GM23248 (cell line): ENCODE data around the gene TENT4A. TPM values are rescaled to one million over a fixed set of nuclear protein-coding genes. Genes with fewer than 3 reads are reported as not detected.

Experiments
- DNase-seq: peaks from one replicate; pipeline ENCODE4 v3.0.0-alpha.2; 2015
- H2AFZ ChIP-seq: fragments of 200-600 bp; sonication (generic); 2 replicates; pipeline ENCODE4 v1.6.1; 2016; ENCODE audit warnings: antibody characterized with exemption
- H3F3A ChIP-seq: fragments of 200-600 bp; sonication (generic); 2 replicates; pipeline ENCODE4 v1.6.1; 2016; ENCODE audit warnings: mild to moderate bottlenecking, antibody characterized with exemption, mixed run types; ENCODE audit not compliant: insufficient read depth
- H3K27ac ChIP-seq: fragments of 200-600 bp; sonication (generic); 2 replicates; pipeline ENCODE4 v1.5.1; 2016; ENCODE audit warnings: mild to moderate bottlenecking
- H3K27me3 ChIP-seq: fragments of 200-600 bp; sonication (generic); replicated peaks from 2 replicates; pipeline ENCODE4 v1.6.1; 2016; ENCODE audit warnings: mild to moderate bottlenecking; ENCODE audit not compliant: insufficient read depth
- H3K36me3 ChIP-seq: fragments of 200-600 bp; sonication (generic); 2 replicates; pipeline ENCODE4 v1.6.1; 2016; ENCODE audit warnings: low read depth, mild to moderate bottlenecking
- H3K4me1 ChIP-seq: fragments of 200-600 bp; sonication (generic); 2 replicates; pipeline ENCODE4 v1.6.1; 2016; ENCODE audit warnings: mild to moderate bottlenecking; ENCODE audit not compliant: insufficient read depth
- H3K4me2 ChIP-seq: fragments of 200-600 bp; sonication (generic); one replicate; pipeline ENCODE4 v1.6.1; 2016; ENCODE audit warnings: mild to moderate bottlenecking; ENCODE audit not compliant: unreplicated experiment
- H3K4me3 ChIP-seq: fragments of 200-600 bp; sonication (generic); 2 replicates; pipeline ENCODE4 v1.5.1; 2016; ENCODE audit warnings: mild to moderate bottlenecking
- H3K79me2 ChIP-seq: fragments of 200-600 bp; sonication (generic); 2 replicates; pipeline ENCODE4 v1.6.1; 2016; ENCODE audit warnings: mild to moderate bottlenecking; ENCODE audit not compliant: insufficient read depth
- H3K9ac ChIP-seq: fragments of 200-600 bp; sonication (generic); 2 replicates; pipeline ENCODE4 v1.6.1; 2016; ENCODE audit warnings: mild to moderate bottlenecking
- H3K9me2 ChIP-seq: fragments of 200-600 bp; sonication (generic); 2 replicates; pipeline ENCODE4 v1.6.1; 2016; ENCODE audit warnings: mixed run types, mild to moderate bottlenecking, moderate library complexity; ENCODE audit not compliant: insufficient read depth
- H3K9me3 ChIP-seq: fragments of 200-600 bp; sonication (generic); one replicate; pipeline ENCODE4 v1.6.1; 2017; ENCODE audit warnings: low read depth
- H4K20me1 ChIP-seq: fragments of 200-600 bp; sonication (generic); 2 replicates; pipeline ENCODE4 v1.6.0; 2016; ENCODE audit not compliant: insufficient read depth
- EZH2 ChIP-seq: fragments of 200-600 bp; sonication (generic); IDR thresholded peaks from 2 replicates; pipeline ENCODE4 v1.6.1; 2018; ENCODE audit warnings: antibody characterized with exemption, mild to moderate bottlenecking; ENCODE audit not compliant: insufficient read depth, poor library complexity, severe bottlenecking
- EZH2phosphoT487 ChIP-seq: fragments of 200-600 bp; sonication (generic); IDR thresholded peaks from 2 replicates; pipeline ENCODE4 v1.6.1; 2018; ENCODE audit warnings: antibody characterized with exemption, moderate library complexity, mild to moderate bottlenecking, low read depth; ENCODE audit not compliant: insufficient read depth
- WGBS, 2 experiments: methylation state at CpG; one replicate each; pipeline ENCODE4 v1.1.6; 2015 to 2017; ENCODE audit warnings: low lambda C conversion rate in 2 of 2, low coverage in 1 of 2; ENCODE audit errors: missing lambda C conversion rate in 2 of 2; 5-methylcytosine and 5-hydroxymethylcytosine counted together
- in situ Hi-C: fragments of 300-500 bp; cut with MboI; formaldehyde crosslinking; loops from 2 replicates; pipeline ENCODE4 v1.15.0; 2020
- polyA plus RNA-seq: library from polyadenylated mRNA; unstranded; fragments of >200 nt; fragmentation: Nextera tagmentation; extraction: Ambion mirVana; gene quantifications from 2 replicates; pipeline ENCODE4 v1.2.1, GENCODE V29; 2016
- total RNA-seq: library from RNA; depleted of rRNA; stranded (reverse); fragments of >200 nt; shearing (Covaris generic); gene quantifications from 2 replicates; pipeline ENCODE4 v1.2.3, GENCODE V29; 2014

The TENT4A gene
- total and polyA plus RNA-seq, 2 experiments from 2014 or later: 3.0 to 17.6 TPM

DNA sequence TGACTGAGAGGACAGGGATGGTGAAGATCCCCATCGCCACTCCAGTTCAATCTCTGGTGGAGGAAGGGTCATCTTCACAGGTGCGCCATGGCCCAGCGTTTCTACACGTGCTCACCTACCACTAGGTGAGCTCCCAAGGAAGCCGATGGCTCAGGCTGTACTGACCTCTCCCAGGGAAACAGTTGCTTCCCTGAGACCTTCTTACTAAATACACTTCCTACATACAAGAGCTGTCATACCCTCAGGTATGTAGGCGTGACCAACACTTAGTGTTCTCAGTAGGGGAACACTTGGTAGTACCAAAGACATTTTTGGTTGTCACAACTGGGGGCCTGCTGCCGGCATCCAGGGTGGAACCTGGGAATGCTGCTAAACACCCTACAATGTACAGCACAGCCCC is 75.2 kb downstream of the TENT4A start:
- Histone ChIP-seq H3F3A (no peaks in the 10 kb centered on the region), H3K27ac (no peak overlapping the region), H3K79me2 (no peaks in the 10 kb centered on the region), H3K36me3 (no peaks in the 10 kb centered on the region), H3K4me2 (no peak overlapping the region), H3K9me3 (no peaks in the 10 kb centered on the region), H4K20me1 (no peaks in the 10 kb centered on the region), H3K9ac (no peak overlapping the region), H3K9me2 (no peaks in the 10 kb centered on the region), H3K4me3 (no peak overlapping the region), H3K4me1 (no peaks in the 10 kb centered on the region), H2AFZ (no peak overlapping the region), H3K27me3 (peaks cover 6% of the 10 kb centered on the region)
- no peak for DNase-seq
- WGBS, 2 experiments: 77 to 82% methylated on average over 7 of the region's 7 CpGs
- TF ChIP-seq EZH2phosphoT487: no peak
- no peak for TF ChIP-seq EZH2
- in situ Hi-C loops: no loop called here

GRCh38 chr5:6788956-6789649 is 75.9 kb downstream of the TENT4A start:
- H3K9me3 ChIP-seq: no peaks in the 10 kb centered on the region
- in situ Hi-C loops: no loop called here
- no peak for TF ChIP-seq EZH2phosphoT487
- no peak for TF ChIP-seq EZH2
- H3K36me3 ChIP-seq: no peaks in the 10 kb centered on the region
- no peak for DNase-seq
- WGBS, 2 experiments: 73 to 79% methylated on average over 15 of the region's 15 CpGs
- H3K9me2 ChIP-seq: no peaks in the 10 kb centered on the region
- no peaks in the 10 kb centered on the region for H3F3A ChIP-seq
- no peaks in the 10 kb centered on the region for H4K20me1 ChIP-seq
- H3K9ac ChIP-seq: no peak overlapping the region
- peaks cover 6% of the 10 kb centered on the region for H3K27me3 ChIP-seq
- no peak overlapping the region for H2AFZ ChIP-seq
- no peaks in the 10 kb centered on the region for H3K79me2 ChIP-seq
- no peak overlapping the region for H3K4me2 ChIP-seq
- no peaks in the 10 kb centered on the region for H3K4me1 ChIP-seq
- H3K4me3 ChIP-seq: no peak overlapping the region
- H3K27ac ChIP-seq: no peak overlapping the region

DNA sequence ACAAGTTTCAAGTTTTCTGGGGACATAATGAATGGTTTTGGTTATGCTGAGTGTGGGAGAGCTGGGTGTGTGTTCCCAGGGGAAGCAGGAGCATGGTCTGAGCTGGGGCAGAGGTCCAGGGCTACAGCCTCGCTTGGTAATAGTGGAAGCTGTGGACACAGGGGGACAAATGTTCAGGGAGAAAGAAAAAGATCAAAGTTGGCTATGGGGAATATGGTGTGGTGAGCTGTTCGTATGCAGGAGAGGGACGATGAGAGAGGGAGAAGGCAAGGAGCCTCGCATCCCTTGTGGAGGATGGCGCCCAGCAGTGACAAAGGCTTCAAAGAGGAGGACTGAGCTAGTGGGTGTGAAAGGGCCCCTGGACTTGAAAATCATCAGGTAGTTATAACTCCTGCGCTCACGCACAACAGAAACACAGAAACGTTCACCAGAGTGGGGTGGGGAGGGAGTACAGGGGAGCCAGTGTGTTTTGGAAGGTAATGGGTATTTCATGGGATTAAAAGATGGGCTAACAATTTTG is 77.2 kb downstream of the TENT4A start:
- Histone ChIP-seq H4K20me1 (no peaks in the 10 kb centered on the region), H3K9me2 (no peaks in the 10 kb centered on the region), H3K4me1 (no peaks in the 10 kb centered on the region), H3K9me3 (no peaks in the 10 kb centered on the region), H3F3A (no peaks in the 10 kb centered on the region), H3K4me2 (no peak overlapping the region), H3K4me3 (no peak overlapping the region), H3K27ac (no peak overlapping the region), H2AFZ (no peak overlapping the region), H3K79me2 (no peaks in the 10 kb centered on the region), H3K36me3 (no peaks in the 10 kb centered on the region), H3K27me3 (peaks cover 6% of the 10 kb centered on the region), H3K9ac (no peak overlapping the region)
- TF ChIP-seq EZH2phosphoT487 (no peak), EZH2 (no peak)
- in situ Hi-C loops: no loop called here
- WGBS, 2 experiments: 71 to 72% methylated on average over 8 of the region's 8 CpGs
- no peak for DNase-seq

DNA sequence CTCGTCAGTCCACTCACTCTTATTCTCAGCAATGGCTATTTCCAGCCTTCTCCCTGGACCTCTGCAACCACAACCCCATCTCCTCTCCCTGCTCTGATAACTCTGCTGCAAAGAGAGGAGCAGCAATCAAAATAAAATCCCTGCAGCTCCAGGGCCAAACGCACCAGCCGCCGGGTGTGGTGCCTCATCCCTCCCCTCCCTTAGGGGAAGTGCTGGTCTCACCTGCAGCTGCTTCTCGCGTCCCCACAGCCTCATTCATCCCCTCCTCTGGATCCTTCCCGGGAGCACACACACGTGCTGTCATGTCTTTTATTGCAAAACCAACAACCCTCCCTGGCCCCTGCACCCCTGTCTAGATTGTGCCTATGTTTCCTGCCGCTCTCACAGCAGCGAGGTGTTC is 77.8 kb downstream of the TENT4A start:
- H3K36me3 ChIP-seq: no peaks in the 10 kb centered on the region
- no peaks in the 10 kb centered on the region for H3K79me2 ChIP-seq
- H3K4me1 ChIP-seq: no peaks in the 10 kb centered on the region
- H3K4me3 ChIP-seq: no peak overlapping the region
- TF ChIP-seq EZH2phosphoT487 (no peak), EZH2 (no peak)
- no peak overlapping the region for H3K9ac ChIP-seq
- in situ Hi-C loops: no loop called here
- 57 to 58% methylated on average over 9 to 10 of the region's 10 CpGs for WGBS, 2 experiments
- H3K9me2 ChIP-seq: no peaks in the 10 kb centered on the region
- no peak overlapping the region for H2AFZ ChIP-seq
- H3K9me3 ChIP-seq: no peaks in the 10 kb centered on the region
- H4K20me1 ChIP-seq: no peaks in the 10 kb centered on the region
- no peak overlapping the region for H3K4me2 ChIP-seq
- H3K27ac ChIP-seq: no peak overlapping the region
- H3F3A ChIP-seq: no peaks in the 10 kb centered on the region
- DNase-seq: no peak
- peaks cover 6% of the 10 kb centered on the region for H3K27me3 ChIP-seq
